HEK293T (cell line): ENCODE results near the gene SLC17A7.

Experiments used
- ARNT ChIP-seq: fragments of 450-650 bp; IDR thresholded peaks from 2 replicates; pipeline ENCODE4 v1.6.1; 2017; ENCODE audit warnings: mild to moderate bottlenecking
- BHLHE40 ChIP-seq: fragments of 450-650 bp; IDR thresholded peaks from 2 replicates; pipeline ENCODE4 v1.6.1; 2016; ENCODE audit warnings: mild to moderate bottlenecking, moderate library complexity, borderline replicate concordance
- ELF4 ChIP-seq: fragments of 450-650 bp; IDR thresholded peaks from 2 replicates; pipeline ENCODE4 v1.6.1; 2017; ENCODE audit warnings: antibody characterized with exemption
- FOXA1 ChIP-seq: fragments of 450-650 bp; IDR thresholded peaks from 2 replicates; pipeline ENCODE4 v1.6.1; 2016; ENCODE audit warnings: mild to moderate bottlenecking
- FOXK2 ChIP-seq: fragments of 450-650 bp; IDR thresholded peaks from 2 replicates; pipeline ENCODE4 v1.6.1; 2016; ENCODE audit warnings: mild to moderate bottlenecking
- FOXM1 ChIP-seq: fragments of 450-650 bp; IDR thresholded peaks from 2 replicates; pipeline ENCODE4 v1.6.1; 2017; ENCODE audit warnings: mild to moderate bottlenecking, borderline replicate concordance
- L3MBTL2 ChIP-seq: fragments of 450-650 bp; conservative IDR thresholded peaks from 2 replicates; pipeline ENCODE4 v1.6.1; 2016; ENCODE audit warnings: mild to moderate bottlenecking
- NFRKB ChIP-seq: fragments of 450-650 bp; IDR thresholded peaks from 2 replicates; pipeline ENCODE4 v1.6.1; 2016; ENCODE audit warnings: mild to moderate bottlenecking, moderate library complexity
- PKNOX1 ChIP-seq: fragments of 450-650 bp; IDR thresholded peaks from 2 replicates; pipeline ENCODE4 v1.6.1; 2016
- SP1 ChIP-seq: fragments of 450-650 bp; IDR thresholded peaks from 2 replicates; pipeline ENCODE4 v1.6.1; 2017
- SUZ12 ChIP-seq: fragments of 450-650 bp; IDR thresholded peaks from 2 replicates; pipeline ENCODE4 v1.6.1; 2016; ENCODE audit warnings: mild to moderate bottlenecking
- TARDBP ChIP-seq: fragments of 450-650 bp; IDR thresholded peaks from 2 replicates; pipeline ENCODE4 v1.6.1; 2016

- TF ChIP-seq SP1 (no peak), TARDBP (no peak; the same call in 1 of the 2 replicates), FOXM1 (no peak), FOXK2 (no peak), SUZ12 (no peak), ARNT (no peak), NFRKB (peak; percentile 80), BHLHE40 (no peak), FOXA1 (no peak), PKNOX1 (no peak), ELF4 (peak; percentile 94), L3MBTL2 (no peak; the same call in 1 of the 2 replicates)
Observed at GRCh38 chr19:49487277-49488045, 46.1 kb upstream of the SLC17A7 start, which contains the start of gene RPL13A.
